ENCODE results near the gene KLRF2.

Gene KLRF2

GRCh38 chr12:9880532-9881078, 684 bp upstream of the KLRF2 start:
- no peak overlapping the region for H3K4me3 ChIP-seq (ENCODE audit: low read length)
- no peak for DNase-seq (ENCODE audit: low read depth, low spot score)

GRCh38 chr12:9881988-9882387, 699 bp downstream of the KLRF2 start:
- no peak overlapping the region for H3K4me3 ChIP-seq (ENCODE audit: low read length)
- DNase-seq (ENCODE audit: low read depth, low spot score): no peak

GRCh38 chr12:9883175-9883574, 1.9 kb downstream of the KLRF2 start:
- no peak overlapping the region for H3K4me3 ChIP-seq (ENCODE audit: low read length)
- no peak for DNase-seq (ENCODE audit: low read depth, low spot score)

GRCh38 chr12:9888665-9889273, 7.5 kb downstream of the KLRF2 start:
- H3K4me3 ChIP-seq (ENCODE audit: low read length): no peak overlapping the region
- DNase-seq (ENCODE audit: low read depth, low spot score): no peak

- no peak overlapping the region for H3K4me3 ChIP-seq (ENCODE audit: low read length)
- no peak for DNase-seq (ENCODE audit: low read depth, low spot score)
Measured at GRCh38 chr12:9895215-9895971, 14.1 kb downstream of the KLRF2 start.

GRCh38 chr12:9897535-9897934, 16.2 kb downstream of the KLRF2 start:
- no peak for DNase-seq (ENCODE audit: low read depth, low spot score)
- no peak overlapping the region for H3K4me3 ChIP-seq (ENCODE audit: low read length)

GRCh38 chr12:9899209-9899608, 17.9 kb downstream of the KLRF2 start:
- no peak for DNase-seq (ENCODE audit: low read depth, low spot score)
- H3K4me3 ChIP-seq (ENCODE audit: low read length): no peak overlapping the region

- DNase-seq (ENCODE audit: low read depth, low spot score): no peak
- H3K4me3 ChIP-seq (ENCODE audit: low read length): no peak overlapping the region
Measured at GRCh38 chr12:9900930-9901329, 19.6 kb downstream of the KLRF2 start.

- DNase-seq (ENCODE audit: low read depth, low spot score): no peak
- H3K4me3 ChIP-seq (ENCODE audit: low read length): no peak overlapping the region
Measured at GRCh38 chr12:9902539-9903228, 21.4 kb downstream of the KLRF2 start.

GRCh38 chr12:9906873-9907272, 25.6 kb downstream of the KLRF2 start:
- peak; percentile 82 for DNase-seq (ENCODE audit: low read depth, low spot score)
- no peak overlapping the region for H3K4me3 ChIP-seq (ENCODE audit: low read length)

GRCh38 chr12:9907769-9908168, 26.5 kb downstream of the KLRF2 start:
- H3K4me3 ChIP-seq (ENCODE audit: low read length): no peak overlapping the region
- no peak for DNase-seq (ENCODE audit: low read depth, low spot score)

GRCh38 chr12:9908350-9908749, 27.1 kb downstream of the KLRF2 start:
- H3K4me3 ChIP-seq (ENCODE audit: low read length): no peak overlapping the region
- DNase-seq (ENCODE audit: low read depth, low spot score): no peak

- DNase-seq (ENCODE audit: low read depth, low spot score): no peak
- H3K4me3 ChIP-seq (ENCODE audit: low read length): no peak overlapping the region
Measured at GRCh38 chr12:9909724-9910123, 28.4 kb downstream of the KLRF2 start.

GRCh38 chr12:9910716-9911421, 29.6 kb downstream of the KLRF2 start:
- DNase-seq (ENCODE audit: low read depth, low spot score): no peak
- no peak overlapping the region for H3K4me3 ChIP-seq (ENCODE audit: low read length)

- H3K4me3 ChIP-seq (ENCODE audit: low read length): no peak overlapping the region
- DNase-seq (ENCODE audit: low read depth, low spot score): no peak
Measured at GRCh38 chr12:9911708-9912107, 30.4 kb downstream of the KLRF2 start.

GRCh38 chr12:9919443-9919842, 38.2 kb downstream of the KLRF2 start:
- H3K4me3 ChIP-seq (ENCODE audit: low read length): no peak overlapping the region
- DNase-seq (ENCODE audit: low read depth, low spot score): no peak

- no peak for DNase-seq (ENCODE audit: low read depth, low spot score)
Measured at GRCh38 chr12:9920451-9920850, 39.2 kb downstream of the KLRF2 start.

GRCh38 chr12:9922429-9922828, 41.1 kb downstream of the KLRF2 start:
- no peak overlapping the region for H3K4me3 ChIP-seq (ENCODE audit: low read length)
- no peak for DNase-seq (ENCODE audit: low read depth, low spot score)

More at GRCh38 chr12:9920451-9920850, 39.2 kb downstream of the KLRF2 start:
- H3K4me3 ChIP-seq (ENCODE audit: low read length): no peak overlapping the region

GRCh38 chr12:9925705-9926393, 44.6 kb downstream of the KLRF2 start:
- DNase-seq (ENCODE audit: low read depth, low spot score): peak; percentile 40
- no peak overlapping the region for H3K4me3 ChIP-seq (ENCODE audit: low read length)
